Neural progenitor cell (in vitro differentiated cells): Measurements from ENCODE around the gene KRT2. TPM values are rescaled to one million over a fixed set of nuclear protein-coding genes. Genes with fewer than 3 reads are reported as not detected.

Experiments used
- DNase-seq: peaks from one replicate; pipeline ENCODE4 v3.0.0-alpha.2; 2016; ENCODE audit warnings: low spot score
- H2AFZ ChIP-seq: fragments of 200-600 bp; sonication (generic); replicated peaks from 2 replicates; pipeline ENCODE4 v1.6.1; 2016; ENCODE audit warnings: antibody characterized with exemption
- H3F3A ChIP-seq: fragments of 200-600 bp; sonication (generic); 2 replicates; pipeline ENCODE4 v1.6.1; 2016; ENCODE audit warnings: antibody characterized with exemption, low read depth
- H3K27ac ChIP-seq: fragments of 200-600 bp; sonication (generic); 2 replicates; pipeline ENCODE4 v1.5.1; 2016; ENCODE audit warnings: mild to moderate bottlenecking
- H3K27me3 ChIP-seq: fragments of 200-600 bp; sonication (generic); 2 replicates; pipeline ENCODE4 v1.6.1; 2016; ENCODE audit warnings: mild to moderate bottlenecking, moderate library complexity
- H3K36me3 ChIP-seq: fragments of 200-600 bp; sonication (generic); 2 replicates; pipeline ENCODE4 v1.5.1; 2016
- H3K4me1 ChIP-seq: fragments of 200-600 bp; sonication (generic); 2 replicates; pipeline ENCODE4 v1.6.1; 2016; ENCODE audit warnings: mixed run types
- H3K4me2 ChIP-seq: fragments of 200-600 bp; sonication (generic); 2 replicates; pipeline ENCODE4 v1.6.1; 2016
- H3K4me3 ChIP-seq: fragments of 200-600 bp; sonication (generic); 2 replicates; pipeline ENCODE4 v1.5.1; 2016
- H3K79me2 ChIP-seq: fragments of 200-600 bp; sonication (generic); 2 replicates; pipeline ENCODE4 v1.6.1; 2016; ENCODE audit warnings: low read depth
- H3K9ac ChIP-seq: fragments of 200-600 bp; sonication (generic); 2 replicates; pipeline ENCODE4 v1.6.1; 2016
- H3K9me3 ChIP-seq: fragments of 200-600 bp; sonication (generic); 2 replicates; pipeline ENCODE4 v1.5.1; 2016; ENCODE audit warnings: low read depth
- H4K20me1 ChIP-seq: fragments of 200-600 bp; sonication (generic); 2 replicates; pipeline ENCODE4 v1.6.1; 2016; ENCODE audit warnings: low read depth
- H3K27ac Mint-ChIP-seq: 3 replicates; pipeline ENCODE4 v1.8.0; 2021; ENCODE audit warnings: mixed read lengths
- H3K27me3 Mint-ChIP-seq: 2 replicates; pipeline ENCODE4 v1.8.0; 2022; ENCODE audit warnings: low read depth, mild to moderate bottlenecking, inconsistent platforms, moderate library complexity, mixed read lengths; ENCODE audit not compliant: insufficient read depth
- H3K36me3 Mint-ChIP-seq: 3 replicates; pipeline ENCODE4 v1.8.0; 2021; ENCODE audit warnings: mixed read lengths
- H3K4me1 Mint-ChIP-seq: 3 replicates; pipeline ENCODE4 v1.8.0; 2021; ENCODE audit warnings: mixed read lengths
- H3K4me3 Mint-ChIP-seq: 3 replicates; pipeline ENCODE4 v1.8.0; 2021; ENCODE audit warnings: mild to moderate bottlenecking, moderate library complexity, mixed read lengths
- H3K9me3 Mint-ChIP-seq: 3 replicates; pipeline ENCODE4 v1.8.0; 2020; ENCODE audit warnings: mixed read lengths
- EZH2 ChIP-seq: fragments of 200-600 bp; sonication (generic); IDR thresholded peaks from 2 replicates; pipeline ENCODE4 v1.6.1; 2017; ENCODE audit warnings: antibody characterized with exemption, mild to moderate bottlenecking, moderate library complexity
- EZH2phosphoT487 ChIP-seq: fragments of 200-600 bp; sonication (generic); IDR thresholded peaks from 2 replicates; pipeline ENCODE4 v1.6.1; 2017; ENCODE audit warnings: antibody characterized with exemption
- total RNA-seq: library from RNA; depleted of rRNA; stranded (reverse); fragments of >200 nt; gene quantifications from 2 replicates; pipeline ENCODE4 v1.2.3, GENCODE V29; 2015; ENCODE audit warnings: low replicate concordance
- TF ChIP-seq, protein P1 (sequence below): fragments of 200-600 bp; sonication (generic); IDR thresholded peaks from 2 replicates; pipeline ENCODE4 v1.5.1; 2017; ENCODE audit warnings: antibody characterized with exemption, mild to moderate bottlenecking

Gene KRT2
- total RNA-seq, 1 donor from 2014 or later: not detected

DNA sequence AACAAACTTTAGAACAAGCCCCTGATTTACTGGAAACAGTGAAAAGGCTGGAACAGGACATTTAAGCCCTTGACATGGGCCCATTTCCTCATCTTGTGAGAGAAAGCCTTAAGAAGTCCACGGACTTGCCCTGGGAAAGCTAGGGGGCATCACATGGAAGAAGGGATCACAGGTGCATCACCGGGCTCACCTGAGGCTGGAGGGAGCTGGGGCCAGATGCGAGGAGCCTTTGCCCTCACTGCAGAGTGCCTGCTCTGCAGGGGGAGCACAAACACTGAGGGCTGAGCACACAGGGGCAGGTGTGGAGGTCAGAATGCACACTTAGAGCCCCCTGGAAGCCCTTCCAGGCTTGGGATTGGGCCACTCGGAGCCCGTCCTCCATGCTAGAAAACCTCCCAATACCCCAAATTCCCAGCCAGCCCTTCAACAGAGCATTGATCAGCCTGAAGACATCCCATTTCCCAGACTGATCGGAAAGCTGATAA, 33.4 kb upstream of the KRT2 start:
- no peaks in the 10 kb centered on the region for H3K4me1 ChIP-seq
- H3K27ac Mint-ChIP-seq: no peak overlapping the region
- no peak overlapping the region for H2AFZ ChIP-seq
- no peak overlapping the region for H3K9ac ChIP-seq
- H3K79me2 ChIP-seq: no peaks in the 10 kb centered on the region
- H3K36me3 ChIP-seq: no peaks in the 10 kb centered on the region
- no peak overlapping the region for H3K27ac ChIP-seq
- no peak overlapping the region for H3K4me3 ChIP-seq
- H3K27me3 Mint-ChIP-seq: peaks cover 24% of the 10 kb centered on the region
- DNase-seq: no peak
- no peaks in the 10 kb centered on the region for H3K9me3 ChIP-seq
- H3K36me3 Mint-ChIP-seq: no peaks in the 10 kb centered on the region
- H3K4me1 Mint-ChIP-seq: no peaks in the 10 kb centered on the region
- peaks cover 48% of the 10 kb centered on the region for H3K27me3 ChIP-seq
- H4K20me1 ChIP-seq: no peaks in the 10 kb centered on the region
- H3K9me3 Mint-ChIP-seq: no peaks in the 10 kb centered on the region
- H3K4me3 Mint-ChIP-seq: no peak overlapping the region
- no peaks in the 10 kb centered on the region for H3F3A ChIP-seq
- no peak overlapping the region for H3K4me2 ChIP-seq
- TF ChIP-seq, protein P1, sequence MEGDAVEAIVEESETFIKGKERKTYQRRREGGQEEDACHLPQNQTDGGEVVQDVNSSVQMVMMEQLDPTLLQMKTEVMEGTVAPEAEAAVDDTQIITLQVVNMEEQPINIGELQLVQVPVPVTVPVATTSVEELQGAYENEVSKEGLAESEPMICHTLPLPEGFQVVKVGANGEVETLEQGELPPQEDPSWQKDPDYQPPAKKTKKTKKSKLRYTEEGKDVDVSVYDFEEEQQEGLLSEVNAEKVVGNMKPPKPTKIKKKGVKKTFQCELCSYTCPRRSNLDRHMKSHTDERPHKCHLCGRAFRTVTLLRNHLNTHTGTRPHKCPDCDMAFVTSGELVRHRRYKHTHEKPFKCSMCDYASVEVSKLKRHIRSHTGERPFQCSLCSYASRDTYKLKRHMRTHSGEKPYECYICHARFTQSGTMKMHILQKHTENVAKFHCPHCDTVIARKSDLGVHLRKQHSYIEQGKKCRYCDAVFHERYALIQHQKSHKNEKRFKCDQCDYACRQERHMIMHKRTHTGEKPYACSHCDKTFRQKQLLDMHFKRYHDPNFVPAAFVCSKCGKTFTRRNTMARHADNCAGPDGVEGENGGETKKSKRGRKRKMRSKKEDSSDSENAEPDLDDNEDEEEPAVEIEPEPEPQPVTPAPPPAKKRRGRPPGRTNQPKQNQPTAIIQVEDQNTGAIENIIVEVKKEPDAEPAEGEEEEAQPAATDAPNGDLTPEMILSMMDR: no peak
- TF ChIP-seq EZH2 (no peak), EZH2phosphoT487 (no peak)

- no peaks in the 10 kb centered on the region for H3K36me3 Mint-ChIP-seq
- no peaks in the 10 kb centered on the region for H3K36me3 ChIP-seq
- no peak overlapping the region for H3K4me3 Mint-ChIP-seq
- H3K9me3 ChIP-seq: no peaks in the 10 kb centered on the region
- H3K79me2 ChIP-seq: no peaks in the 10 kb centered on the region
- H3K9me3 Mint-ChIP-seq: no peaks in the 10 kb centered on the region
- no peak overlapping the region for H3K27ac Mint-ChIP-seq
- no peak for DNase-seq
- peaks cover 47% of the 10 kb centered on the region for H3K27me3 ChIP-seq
- H3K4me1 ChIP-seq: no peaks in the 10 kb centered on the region
- H3K9ac ChIP-seq: no peak overlapping the region
- no peaks in the 10 kb centered on the region for H3K4me1 Mint-ChIP-seq
- H4K20me1 ChIP-seq: no peaks in the 10 kb centered on the region
- no peak for TF ChIP-seq EZH2phosphoT487
- TF ChIP-seq, protein P1: no peak
- no peak for TF ChIP-seq EZH2
- H3K27ac ChIP-seq: no peak overlapping the region
- H3K27me3 Mint-ChIP-seq: peaks cover 23% of the 10 kb centered on the region
- H3F3A ChIP-seq: no peaks in the 10 kb centered on the region
- H3K4me2 ChIP-seq: no peak overlapping the region
- no peak overlapping the region for H2AFZ ChIP-seq
- H3K4me3 ChIP-seq: no peak overlapping the region
Observed at GRCh38 chr12:52684431-52684830, 32.4 kb upstream of the KRT2 start.

DNA sequence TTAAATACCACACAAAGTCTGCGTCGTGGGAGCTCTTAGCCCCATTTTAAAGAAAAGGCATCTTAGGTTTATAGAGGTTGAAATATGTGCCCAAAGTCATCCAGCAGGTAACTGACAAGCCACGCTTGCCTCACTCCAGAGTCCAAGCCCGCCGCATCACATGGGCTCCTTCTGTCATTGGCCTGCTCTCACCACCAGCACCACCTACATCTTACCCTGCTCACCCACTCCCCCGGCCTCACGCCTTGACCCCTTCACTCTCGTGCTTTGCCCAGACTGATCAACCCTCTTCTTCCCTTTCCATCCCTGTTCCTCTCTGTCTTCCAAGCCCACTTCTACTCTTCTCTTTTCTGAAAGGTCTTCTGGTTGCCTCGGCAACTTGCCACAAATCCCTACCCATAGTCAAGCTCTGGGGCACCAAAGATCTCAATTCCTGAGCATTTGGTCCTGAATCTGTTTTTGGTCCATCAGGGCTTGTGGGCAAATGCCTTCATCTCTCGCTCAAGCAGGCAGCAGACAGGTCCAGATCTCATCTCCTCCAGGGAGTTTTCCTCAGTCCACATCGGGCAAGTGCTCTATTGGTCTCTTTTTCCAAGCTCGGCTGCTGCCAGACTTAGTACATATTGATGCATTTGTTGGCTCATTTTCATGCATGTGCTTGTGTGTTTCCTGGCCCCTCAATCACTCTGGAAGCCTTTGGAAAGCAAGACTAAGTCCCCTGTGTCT, 31.7 kb upstream of the KRT2 start:
- no peak for DNase-seq
- Mint-ChIP-seq H3K27ac (no peak overlapping the region), H3K9me3 (no peaks in the 10 kb centered on the region), H3K36me3 (no peaks in the 10 kb centered on the region), H3K4me1 (no peaks in the 10 kb centered on the region), H3K27me3 (peaks cover 23% of the 10 kb centered on the region), H3K4me3 (no peak overlapping the region)
- no peak overlapping the region for H3K9ac ChIP-seq
- no peaks in the 10 kb centered on the region for H3F3A ChIP-seq
- no peaks in the 10 kb centered on the region for H3K9me3 ChIP-seq
- H3K4me1 ChIP-seq: no peaks in the 10 kb centered on the region
- H4K20me1 ChIP-seq: no peaks in the 10 kb centered on the region
- no peak overlapping the region for H3K27ac ChIP-seq
- H3K4me2 ChIP-seq: no peak overlapping the region
- no peak overlapping the region for H2AFZ ChIP-seq
- peaks cover 47% of the 10 kb centered on the region for H3K27me3 ChIP-seq
- TF ChIP-seq, protein P1: no peak
- TF ChIP-seq EZH2 (no peak), EZH2phosphoT487 (no peak)
- H3K79me2 ChIP-seq: no peaks in the 10 kb centered on the region
- H3K4me3 ChIP-seq: no peak overlapping the region
- H3K36me3 ChIP-seq: no peaks in the 10 kb centered on the region
